Stomach (tissue), 9 donors: ENCODE results near the gene TMEM131. TPM values are rescaled to one million over a fixed set of nuclear protein-coding genes. Genes with fewer than 3 reads are reported as not detected.
A peak's percentile ranks its signal among the peaks of the same experiment; 100 is the strongest.

Experiments
- DNase-seq, 2 donors: peaks; one replicate each; pipeline versions ENCODE4 v3.0.0 to v3.0.0-alpha.2; 2013 to 2019
- H3K27ac ChIP-seq, 5 donors: fragments of 200-600 bp in 4 of 5; sonication (generic) in 4 of 5; one replicate each; pipeline ENCODE4 v1.5.1; 2013 to 2019; ENCODE audit warnings: mild to moderate bottlenecking in 1 of 5, moderate library complexity in 1 of 5
- H3K27me3 ChIP-seq, 3 donors: fragments of 200-600 bp; sonication (generic); one replicate each; pipeline ENCODE4 v1.5.1; 2017 to 2019; ENCODE audit warnings: mixed run types in 1 of 3
- H3K36me3 ChIP-seq, 4 donors: fragments of 200-600 bp; sonication (generic); 1 replicate in 3 of 4; 2 replicates in 1 of 4; pipeline ENCODE4 v1.5.1; 2016 to 2019
- H3K4me1 ChIP-seq, 4 donors: fragments of 200-600 bp; sonication (generic); one replicate each; pipeline ENCODE4 v1.5.1; 2016 to 2019
- H3K4me3 ChIP-seq, 4 donors: fragments of 200-600 bp; sonication (generic) in 3 of 4; one replicate each; pipeline ENCODE4 v1.5.1; 2016 to 2019; ENCODE audit warnings: mild to moderate bottlenecking in 1 of 4
- H3K9me3 ChIP-seq, 4 donors: fragments of 200-600 bp; sonication (generic); one replicate each; pipeline ENCODE4 v1.5.1; 2016 to 2019
- CTCF ChIP-seq, 7 experiments: fragments of 450-650 bp in 4 of 7; fragments of 200-600 bp in 3 of 7; sonication (generic) in 3 of 7; IDR thresholded peaks; one replicate each; pipeline ENCODE4 v1.5.1; 2016 to 2019; ENCODE audit warnings: antibody characterized with exemption in 7 of 7, control low read depth in 2 of 7, mild to moderate bottlenecking in 1 of 7
- EP300 ChIP-seq: sonication (generic); formaldehyde crosslinking; IDR thresholded peaks from one replicate; pipeline ENCODE4 v1.6.1; 2017; ENCODE audit warnings: antibody characterized with exemption
- POLR2A ChIP-seq, 4 donors: fragments of 450-650 bp; IDR thresholded peaks; one replicate each; pipeline ENCODE4 v1.6.1; 2016; ENCODE audit warnings: antibody characterized with exemption in 4 of 4, control low read depth in 2 of 4, mild to moderate bottlenecking in 1 of 4, moderate library complexity in 1 of 4
- POLR2AphosphoS5 ChIP-seq, 3 donors: sonication (generic); formaldehyde crosslinking; IDR thresholded peaks; one replicate each; pipeline ENCODE4 v1.6.1; 2016; ENCODE audit warnings: antibody characterized with exemption in 3 of 3
- WGBS, 5 donors: extraction: QIAGEN DNeasy Blood & Tissue Kit in 3 of 5; methylation state at CpG; one replicate each; pipeline versions ENCODE4 v1.1.5 to v1.1.7; 2013 to 2018; 5-methylcytosine and 5-hydroxymethylcytosine counted together
- intact Hi-C: fragments of 100-400 bp; cut with DNase I; formaldehyde crosslinking; loops from one replicate; pipeline ENCODE4 v1.15.1; 2023; ENCODE audit warnings: low total_unique reads
- polyA plus RNA-seq, 3 donors: library from polyadenylated mRNA; stranded (reverse); fragments of 200-250 nt; gene quantifications; one replicate each; pipeline ENCODE4 v1.2.3, GENCODE V29; 2013
- total RNA-seq, 5 donors: library from RNA; depleted of rRNA; stranded (reverse); fragments of >200 nt; gene quantifications; one replicate each; pipeline versions ENCODE4 v1.1.0 to v1.2.3, GENCODE V29; 2014 to 2016
- donor health status: healthy with polysubstance abuse.
- donor health status: Bipolar disorder and iron deficiency.
- donor health status: healthy.

Gene TMEM131
- total and polyA plus RNA-seq, 8 donors: 4.4 to 119 (median 43.1) TPM

GRCh38 chr2:97967931-97968627 is 27.7 kb downstream of the TMEM131 start:
- Histone ChIP-seq H3K4me1 (peaks cover 15 to 89% (median 51%) of the 10 kb centered on the region in 4 donors), H3K9me3 (no peaks in the 10 kb centered on the region), H3K27ac (no peak overlapping the region), H3K27me3 (no peaks in the 10 kb centered on the region), H3K36me3 (no peaks in the 10 kb centered on the region), H3K4me3 (no peak overlapping the region)
- 70 to 80% (median 74%) methylated on average over 7 of the region's 7 CpGs for WGBS, 5 donors
- intact Hi-C loops: no loop called here
- TF ChIP-seq POLR2A (IDR thresholded peaks at IDR 0.05): no peak
- no peak for TF ChIP-seq EP300
- TF ChIP-seq CTCF (IDR thresholded peaks at IDR 0.05): no peak
- TF ChIP-seq POLR2AphosphoS5 (IDR thresholded peaks at IDR 0.05): no peak
- no peak for DNase-seq

- no peak for DNase-seq
- Histone ChIP-seq H3K4me1 (peaks cover 12 to 98% (median 51%) of the 10 kb centered on the region in 4 donors), H3K27ac (peak overlapping the region in 1 of 5 donors; percentile 7), H3K36me3 (no peaks in the 10 kb centered on the region), H3K4me3 (no peak overlapping the region), H3K27me3 (no peaks in the 10 kb centered on the region), H3K9me3 (no peaks in the 10 kb centered on the region)
- intact Hi-C loops: no loop called here
- no peak for TF ChIP-seq CTCF (IDR thresholded peaks at IDR 0.05)
- TF ChIP-seq EP300: no peak
- no peak for TF ChIP-seq POLR2A (IDR thresholded peaks at IDR 0.05)
- TF ChIP-seq POLR2AphosphoS5 (IDR thresholded peaks at IDR 0.05): no peak
Measured at GRCh38 chr2:97967216-97967592, 28.5 kb downstream of the TMEM131 start.

- no peak for DNase-seq
- TF ChIP-seq CTCF (IDR thresholded peaks at IDR 0.05): no peak
- TF ChIP-seq POLR2AphosphoS5 (IDR thresholded peaks at IDR 0.05): no peak
- TF ChIP-seq POLR2A (IDR thresholded peaks at IDR 0.05): no peak
- TF ChIP-seq EP300: no peak
- Histone ChIP-seq H3K4me3 (no peak overlapping the region), H3K4me1 (peaks cover 12 to 95% (median 49%) of the 10 kb centered on the region in 4 donors), H3K36me3 (no peaks in the 10 kb centered on the region), H3K9me3 (no peaks in the 10 kb centered on the region), H3K27me3 (no peaks in the 10 kb centered on the region), H3K27ac (peak overlapping the region in 2 of 5 donors; percentile 7 to 24)
- WGBS, 5 donors: 42 to 57% (median 51%) methylated on average over 3 of the region's 3 CpGs
- intact Hi-C loops: no loop called here
Measured at GRCh38 chr2:97966545-97967215, 29.1 kb downstream of the TMEM131 start.

- H3K27ac ChIP-seq: no peak overlapping the region
- TF ChIP-seq CTCF (IDR thresholded peaks at IDR 0.05) (no peak), POLR2AphosphoS5 (IDR thresholded peaks at IDR 0.05) (no peak), POLR2A (IDR thresholded peaks at IDR 0.05) (no peak), EP300 (no peak)
Measured at GRCh38 chr2:97965116-97965515, 30.6 kb downstream of the TMEM131 start.

More at GRCh38 chr2:97965116-97965515, 30.6 kb downstream of the TMEM131 start:
- Histone ChIP-seq H3K27me3 (no peaks in the 10 kb centered on the region), H3K36me3 (no peaks in the 10 kb centered on the region), H3K9me3 (no peaks in the 10 kb centered on the region), H3K4me3 (no peak overlapping the region), H3K4me1 (peaks cover 5 to 79% (median 37%) of the 10 kb centered on the region in 4 donors)
- WGBS, 5 donors: 87 to 96% (median 94%) methylated on average over 12 of the region's 12 CpGs
- intact Hi-C loops: no loop called here
- no peak for DNase-seq
